GM21381 (cell line): Measurements from ENCODE around the gene GTF2E1.
"Not testable (repeated sequence)": the region's sequence is repeated elsewhere in the genome, so short reads cannot be mapped to it uniquely, and the experiment has no call there.

Experiments
- ATAC-seq: cut with Tn5 transposase; IDR thresholded peaks from one replicate; pipeline ENCODE4 v1.9.1; 2021; ENCODE audit warnings: mild to moderate bottlenecking, moderate library complexity; ENCODE audit not compliant: unreplicated experiment

GTF2E1 gene

GRCh38 chr3:120753810-120754209 lies 11.3 kb downstream of the GTF2E1 start:
- ATAC-seq = no peak

GRCh38 chr3:120756061-120756460 lies 13.5 kb downstream of the GTF2E1 start:
- ATAC-seq = no peak

GRCh38 chr3:120758551-120758950 lies 16.0 kb downstream of the GTF2E1 start:
- not testable (repeated sequence) for ATAC-seq

GRCh38 chr3:120762615-120763014 lies 20.1 kb downstream of the GTF2E1 start:
- ATAC-seq = no peak

- ATAC-seq = peak; percentile 66
Observed at GRCh38 chr3:120763601-120764000, 21.1 kb downstream of the GTF2E1 start.

GRCh38 chr3:120764206-120764605 lies 21.7 kb downstream of the GTF2E1 start:
- ATAC-seq = no peak

GRCh38 chr3:120765830-120766493 lies 23.4 kb downstream of the GTF2E1 start:
- ATAC-seq = peak; percentile 64

- ATAC-seq = no peak
Observed at GRCh38 chr3:120766576-120766975, 24.0 kb downstream of the GTF2E1 start.

- ATAC-seq = no peak
Observed at GRCh38 chr3:120767106-120767505, 24.6 kb downstream of the GTF2E1 start.

- no peak for ATAC-seq
Observed at GRCh38 chr3:120769436-120769835, 26.9 kb downstream of the GTF2E1 start.

GRCh38 chr3:120770891-120771290 lies 28.3 kb downstream of the GTF2E1 start:
- ATAC-seq = no peak

- no peak for ATAC-seq
Observed at GRCh38 chr3:120772081-120772480, 29.5 kb downstream of the GTF2E1 start.

- peak; percentile 89 for ATAC-seq
Observed at GRCh38 chr3:120773932-120774331, 31.4 kb downstream of the GTF2E1 start.

GRCh38 chr3:120775411-120775810 lies 32.9 kb downstream of the GTF2E1 start:
- ATAC-seq = no peak

GRCh38 chr3:120778776-120779175 lies 36.2 kb downstream of the GTF2E1 start:
- ATAC-seq = no peak

GRCh38 chr3:120780977-120781376 lies 38.4 kb downstream of the GTF2E1 start:
- ATAC-seq = peak; percentile 95

GRCh38 chr3:120785832-120786231 lies 43.3 kb downstream of the GTF2E1 start:
- ATAC-seq = peak; percentile 53

GRCh38 chr3:120791010-120791409 lies 48.5 kb downstream of the GTF2E1 start:
- no peak for ATAC-seq

GRCh38 chr3:120791913-120792312 lies 49.4 kb downstream of the GTF2E1 start:
- no peak for ATAC-seq

- no peak for ATAC-seq
Observed at GRCh38 chr3:120793601-120794000, 51.1 kb downstream of the GTF2E1 start.

GRCh38 chr3:120795017-120795648 lies 52.6 kb downstream of the GTF2E1 start:
- peak; percentile 96 for ATAC-seq

- ATAC-seq = no peak
Observed at GRCh38 chr3:120795959-120796358, 53.4 kb downstream of the GTF2E1 start.

GRCh38 chr3:120796976-120797375 lies 54.4 kb downstream of the GTF2E1 start:
- ATAC-seq = no peak
